GM18502 (cell line): ENCODE results near the gene PLD2.
A peak's percentile ranks its signal among the peaks of the same experiment; 100 is the strongest.

Experiments used
- ATAC-seq: cut with Tn5 transposase; IDR thresholded peaks from one replicate; pipeline ENCODE4 v1.9.1; 2021; ENCODE audit warnings: mild to moderate bottlenecking; ENCODE audit not compliant: unreplicated experiment, poor library complexity

Gene PLD2

GRCh38 chr17:4806777-4807604, at the start of gene PLD2:
TSS of gene PLD2 (plus strand) at chr17:4807152. CDS start at chr17:4807773, 621 bp downstream.
- peak; percentile 89 for ATAC-seq

GRCh38 chr17:4759776-4760236, 47.1 kb upstream of the PLD2 start:
- ATAC-seq: no peak

- ATAC-seq: no peak
Measured at GRCh38 chr17:4764595-4764994, 42.4 kb upstream of the PLD2 start.

- no peak for ATAC-seq
Measured at GRCh38 chr17:4766201-4766600, 40.8 kb upstream of the PLD2 start.

- ATAC-seq: no peak
Measured at GRCh38 chr17:4766723-4767122, 40.2 kb upstream of the PLD2 start.

- no peak for ATAC-seq
Measured at GRCh38 chr17:4768298-4768697, 38.7 kb upstream of the PLD2 start.

- no peak for ATAC-seq
Measured at GRCh38 chr17:4769628-4770027, 37.3 kb upstream of the PLD2 start.

- no peak for ATAC-seq
Measured at GRCh38 chr17:4771519-4772234, 35.3 kb upstream of the PLD2 start, which contains the start of gene TM4SF5. TSS of gene TM4SF5 (plus strand) at chr17:4771886. CDS start at chr17:4771923, 37 bp downstream.

GRCh38 chr17:4772235-4772613, 34.7 kb upstream of the PLD2 start:
- no peak for ATAC-seq

GRCh38 chr17:4777969-4778760, 28.8 kb upstream of the PLD2 start:
- ATAC-seq: no peak

GRCh38 chr17:4780325-4780955, 26.5 kb upstream of the PLD2 start:
- ATAC-seq: no peak

GRCh38 chr17:4782652-4783051, 24.3 kb upstream of the PLD2 start:
- ATAC-seq: no peak

GRCh38 chr17:4785311-4786105, 21.4 kb upstream of the PLD2 start:
- ATAC-seq: no peak

- ATAC-seq: no peak
Measured at GRCh38 chr17:4786106-4786511, 20.8 kb upstream of the PLD2 start, which contains the start of gene VMO1. TSS of gene VMO1 (minus strand) at chr17:4786364. CDS start at chr17:4786352, 12 bp downstream.

GRCh38 chr17:4786516-4786915, 20.4 kb upstream of the PLD2 start:
- no peak for ATAC-seq

- no peak for ATAC-seq
Measured at GRCh38 chr17:4788159-4788806, 18.7 kb upstream of the PLD2 start.

- no peak for ATAC-seq
Measured at GRCh38 chr17:4788807-4789700, 17.9 kb upstream of the PLD2 start, which contains the start of gene GLTPD2. TSS of gene GLTPD2 (plus strand) at chr17:4788964. CDS start at chr17:4789012, 48 bp downstream.

GRCh38 chr17:4789701-4789950, 17.3 kb upstream of the PLD2 start:
- no peak for ATAC-seq
